Activated CD4-positive, CD25-positive, alpha-beta regulatory T cell treated with anti-CD3 and anti-CD28 coated beads, Interleukin-2, amount 50 U/mL, for 24 hours (primary cell): Measurements from ENCODE around the gene ZDHHC8.

Experiments
- ATAC-seq, 2 donors: fragments of 150-1000 bp; cut with Tn5 transposase; one replicate each; pipeline ENCODE4 v1.10.0; 2021; ENCODE audit warnings: mild to moderate bottlenecking in 1 of 2, moderate library complexity in 1 of 2

The ZDHHC8 gene

GRCh38 chr22:20181194-20181883 lies 49.7 kb downstream of the ZDHHC8 start:
- ATAC-seq = no peak

GRCh38 chr22:20181884-20182236 lies 50.3 kb downstream of the ZDHHC8 start:
- no peak for ATAC-seq

- no peak for ATAC-seq
Observed at GRCh38 chr22:20182365-20182764, 50.8 kb downstream of the ZDHHC8 start.

GRCh38 chr22:20183101-20183500 lies 51.5 kb downstream of the ZDHHC8 start:
- ATAC-seq = no peak

GRCh38 chr22:20183823-20184222 lies 52.2 kb downstream of the ZDHHC8 start:
- no peak for ATAC-seq

- no peak for ATAC-seq
Observed at GRCh38 chr22:20184501-20185165, 53.0 kb downstream of the ZDHHC8 start.

GRCh38 chr22:20185750-20186149 lies 54.1 kb downstream of the ZDHHC8 start:
- no peak for ATAC-seq

- no peak for ATAC-seq
Observed at GRCh38 chr22:20186183-20186870, 54.7 kb downstream of the ZDHHC8 start.

- no peak for ATAC-seq
Observed at GRCh38 chr22:20186871-20187546, 55.4 kb downstream of the ZDHHC8 start.

GRCh38 chr22:20187777-20188566 lies 56.4 kb downstream of the ZDHHC8 start:
- no peak for ATAC-seq

GRCh38 chr22:20188567-20188877 lies 56.9 kb downstream of the ZDHHC8 start:
- no peak for ATAC-seq

GRCh38 chr22:20191000-20191515 lies 59.5 kb downstream of the ZDHHC8 start:
- ATAC-seq = no peak

- ATAC-seq = no peak
Observed at GRCh38 chr22:20191803-20192202, 60.2 kb downstream of the ZDHHC8 start.

- no peak for ATAC-seq
Observed at GRCh38 chr22:20192293-20192971, 60.8 kb downstream of the ZDHHC8 start.

- ATAC-seq = no peak
Observed at GRCh38 chr22:20192972-20193760, 61.6 kb downstream of the ZDHHC8 start.

- no peak for ATAC-seq
Observed at GRCh38 chr22:20193761-20194494, 62.3 kb downstream of the ZDHHC8 start.

GRCh38 chr22:20194681-20195593 lies 63.3 kb downstream of the ZDHHC8 start:
- ATAC-seq = no peak

GRCh38 chr22:20196094-20196842 lies 64.7 kb downstream of the ZDHHC8 start:
- ATAC-seq = no peak
